HG03457 (cell line): ENCODE data around the gene IL13.
"Not testable (repeated sequence)": the region's sequence is repeated elsewhere in the genome, so short reads cannot be mapped to it uniquely, and the experiment has no call there.

Experiments used
- ATAC-seq: cut with Tn5 transposase; IDR thresholded peaks from one replicate; pipeline ENCODE4 v1.9.1; 2021; ENCODE audit warnings: moderate number of reproducible peaks; ENCODE audit not compliant: unreplicated experiment

IL13 gene

GRCh38 chr5:132657676-132658380 lies at the start of gene IL13:
TSS of gene IL13 (plus strand) at chr5:132658173. CDS start at chr5:132658187, 14 bp downstream.
- ATAC-seq, result no peak

- ATAC-seq, result no peak
These were observed 46.0 kb upstream of the IL13 start for GRCh38 chr5:132611965-132612364.

- no peak for ATAC-seq
These were observed 45.1 kb upstream of the IL13 start for GRCh38 chr5:132612846-132613245.

- ATAC-seq, result no peak
These were observed 36.3 kb upstream of the IL13 start for GRCh38 chr5:132621699-132622098.

GRCh38 chr5:132622608-132623007 lies 35.4 kb upstream of the IL13 start:
- ATAC-seq, result no peak

- no peak for ATAC-seq
These were observed 30.5 kb upstream of the IL13 start for GRCh38 chr5:132627470-132627869.

GRCh38 chr5:132628814-132629213 lies 29.2 kb upstream of the IL13 start:
- no peak for ATAC-seq

GRCh38 chr5:132629230-132629944 lies 28.6 kb upstream of the IL13 start:
- no peak for ATAC-seq

- not testable (repeated sequence) for ATAC-seq
These were observed 24.4 kb upstream of the IL13 start for GRCh38 chr5:132633587-132633986.

GRCh38 chr5:132635873-132636272 lies 22.1 kb upstream of the IL13 start:
- ATAC-seq, result peak; percentile 44

- no peak for ATAC-seq
These were observed 20.7 kb upstream of the IL13 start for GRCh38 chr5:132637241-132637640.

- peak; percentile 55 for ATAC-seq
These were observed 18.3 kb upstream of the IL13 start for GRCh38 chr5:132639706-132640130.

GRCh38 chr5:132640613-132641012 lies 17.4 kb upstream of the IL13 start:
- no peak for ATAC-seq

GRCh38 chr5:132641241-132641723 lies 16.7 kb upstream of the IL13 start:
- ATAC-seq, result no peak

- ATAC-seq, result no peak
These were observed 16.1 kb upstream of the IL13 start for GRCh38 chr5:132641841-132642240.

GRCh38 chr5:132644177-132644576 lies 13.8 kb upstream of the IL13 start:
- ATAC-seq, result no peak

- no peak for ATAC-seq
These were observed 11.2 kb upstream of the IL13 start for GRCh38 chr5:132646583-132647266.

- no peak for ATAC-seq
These were observed 10.5 kb upstream of the IL13 start for GRCh38 chr5:132647473-132647872.

- no peak for ATAC-seq
These were observed 9.6 kb upstream of the IL13 start for GRCh38 chr5:132648355-132648754.

GRCh38 chr5:132651838-132652469 lies 6.0 kb upstream of the IL13 start:
- ATAC-seq, result no peak

- ATAC-seq, result no peak
These were observed 4.3 kb upstream of the IL13 start for GRCh38 chr5:132653716-132654115.
